SH-SY5Y (cell line): Measurements from ENCODE around the gene MARCHF7.

ENCODE experiments used
- GATA2 ChIP-seq: IDR thresholded peaks from 2 replicates; pipeline ENCODE4 v1.6.1; 2011; ENCODE audit warnings: mild to moderate bottlenecking, low read depth, low read length
- GATA3 ChIP-seq: IDR thresholded peaks from 2 replicates; pipeline ENCODE4 v1.6.1; 2011; ENCODE audit warnings: low read depth, mild to moderate bottlenecking, low read length, moderate library complexity

MARCHF7 gene

GRCh38 chr2:159712143-159712928 lies at the start of gene MARCHF7:
MARCHF7 (plus strand) TSS chr2:159712506; CDS start chr2:159729023, 16,517 bp downstream.
- TF ChIP-seq GATA3 (no peak), GATA2 (no peak)

DNA sequence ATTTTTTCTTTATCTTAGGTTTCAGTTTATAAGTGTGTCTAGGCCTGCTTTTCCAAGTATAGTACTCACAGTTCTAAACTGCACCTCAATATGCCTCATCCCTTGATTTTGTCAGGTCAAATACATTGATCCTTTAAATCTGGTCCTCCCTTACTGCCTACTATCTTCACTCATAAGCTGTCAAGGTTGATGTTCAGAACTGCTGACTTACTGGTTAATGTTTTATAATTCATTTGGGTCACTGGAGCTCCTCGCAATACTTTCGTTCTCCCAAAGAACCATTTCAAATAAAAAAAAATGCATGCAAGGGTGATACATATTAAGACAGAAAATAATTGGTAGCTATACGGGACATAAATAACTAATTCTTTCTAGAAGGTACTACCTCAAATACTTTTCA lies 41.3 kb upstream of the MARCHF7 start:
- TF ChIP-seq GATA2: no peak
- no peak for TF ChIP-seq GATA3

DNA sequence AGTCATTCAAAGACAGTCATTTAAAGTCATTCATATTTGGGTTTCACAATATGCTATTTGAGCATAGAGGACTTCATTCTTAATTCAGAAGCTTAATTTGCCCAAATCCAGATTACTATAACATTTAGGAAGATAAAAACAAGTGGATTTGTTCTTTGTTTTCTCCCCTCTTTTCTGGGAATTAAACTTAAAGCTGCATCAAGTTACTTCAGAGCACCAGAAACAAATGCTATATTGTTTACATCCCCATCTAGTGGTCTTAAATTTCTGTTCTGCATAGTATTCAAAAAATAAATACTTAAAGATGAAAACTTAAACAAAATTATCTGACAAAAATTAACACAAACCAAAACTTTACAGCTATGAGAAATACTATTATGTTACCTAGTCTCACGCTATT lies 34.7 kb upstream of the MARCHF7 start:
- TF ChIP-seq GATA3: no peak

- TF ChIP-seq GATA2 (no peak), GATA3 (no peak)
These were observed 31.6 kb upstream of the MARCHF7 start for GRCh38 chr2:159680692-159681091.

DNA sequence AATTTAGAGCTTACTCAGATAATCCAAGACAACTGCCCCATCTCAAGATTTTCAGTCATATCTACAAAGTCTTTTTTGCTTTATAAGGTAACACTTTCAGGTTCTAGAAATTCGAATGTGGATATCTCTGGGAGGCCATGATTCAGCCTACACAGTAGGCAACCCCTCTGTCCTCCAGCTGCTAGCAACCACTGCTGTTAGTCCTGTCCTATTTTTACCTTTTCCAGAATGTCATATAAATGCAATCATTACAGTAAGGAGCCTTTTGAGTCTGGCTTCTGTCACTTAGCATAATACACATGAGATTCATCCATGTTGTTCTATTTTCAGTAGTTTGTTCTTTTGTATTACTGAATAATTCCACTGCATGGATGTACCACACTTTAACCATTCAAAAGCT lies 28.5 kb upstream of the MARCHF7 start:
- no peak for TF ChIP-seq GATA2
- TF ChIP-seq GATA3: no peak

- TF ChIP-seq GATA3: no peak
- TF ChIP-seq GATA2: no peak
These were observed 27.5 kb upstream of the MARCHF7 start for GRCh38 chr2:159684796-159685195.

DNA sequence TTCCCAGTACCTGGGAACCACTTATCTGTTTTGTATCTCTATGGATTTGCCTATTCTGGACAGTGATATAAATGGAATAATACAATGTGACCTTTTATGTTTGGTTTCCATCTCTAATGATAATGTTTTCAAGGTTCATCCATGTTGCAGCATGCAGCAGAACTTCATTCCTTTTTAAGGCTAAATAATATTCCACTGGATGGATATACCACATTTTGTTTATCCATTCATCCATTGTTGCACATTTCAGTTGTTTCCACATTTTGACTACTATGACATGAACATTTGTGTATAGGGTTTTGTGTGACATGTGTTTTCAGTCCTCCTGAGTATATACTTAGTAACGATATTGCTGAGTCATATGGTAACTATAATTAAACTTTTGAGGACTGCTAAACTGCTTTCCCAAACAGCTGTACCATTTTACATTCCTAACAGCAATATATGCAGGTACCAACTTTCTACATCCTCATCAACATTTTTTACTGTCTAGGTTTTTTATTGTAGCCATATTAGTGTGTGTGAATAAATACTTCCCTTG lies 17.7 kb upstream of the MARCHF7 start:
- no peak for TF ChIP-seq GATA2
- TF ChIP-seq GATA3: no peak

DNA sequence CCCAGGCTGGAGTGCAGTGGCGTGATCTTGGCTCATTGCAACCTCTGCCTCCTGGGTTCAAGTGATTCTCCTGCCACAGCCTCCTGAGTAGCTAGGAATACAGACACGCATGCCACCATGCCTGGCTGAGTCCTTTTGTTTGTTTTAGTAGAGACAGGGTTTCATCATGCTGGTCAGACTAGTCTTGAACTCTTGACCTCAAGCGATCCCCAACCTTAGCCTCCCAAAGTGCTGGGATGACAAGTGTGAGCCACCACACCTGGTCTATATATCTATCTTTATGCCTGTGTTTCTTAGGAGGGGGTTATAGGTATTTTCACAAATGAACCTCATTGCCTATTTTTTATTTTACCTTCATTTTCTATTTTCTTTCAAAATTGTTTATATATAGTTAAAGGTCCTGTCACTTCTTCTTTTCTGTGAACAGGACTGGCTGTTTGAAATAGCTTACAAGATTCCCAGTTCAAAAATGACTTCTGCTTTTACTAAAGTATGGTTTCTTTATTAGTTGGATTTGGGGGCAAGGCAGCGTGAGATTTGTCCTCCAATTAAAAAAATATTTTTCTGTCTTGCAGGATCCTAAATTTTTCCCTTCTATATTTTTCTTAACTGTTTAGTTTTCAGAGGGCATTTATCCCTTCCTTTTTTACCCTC lies 16.4 kb upstream of the MARCHF7 start:
- no peak for TF ChIP-seq GATA3
- no peak for TF ChIP-seq GATA2

GRCh38 chr2:159703491-159703890 lies 8.8 kb upstream of the MARCHF7 start:
- no peak for TF ChIP-seq GATA3
- TF ChIP-seq GATA2: no peak

DNA sequence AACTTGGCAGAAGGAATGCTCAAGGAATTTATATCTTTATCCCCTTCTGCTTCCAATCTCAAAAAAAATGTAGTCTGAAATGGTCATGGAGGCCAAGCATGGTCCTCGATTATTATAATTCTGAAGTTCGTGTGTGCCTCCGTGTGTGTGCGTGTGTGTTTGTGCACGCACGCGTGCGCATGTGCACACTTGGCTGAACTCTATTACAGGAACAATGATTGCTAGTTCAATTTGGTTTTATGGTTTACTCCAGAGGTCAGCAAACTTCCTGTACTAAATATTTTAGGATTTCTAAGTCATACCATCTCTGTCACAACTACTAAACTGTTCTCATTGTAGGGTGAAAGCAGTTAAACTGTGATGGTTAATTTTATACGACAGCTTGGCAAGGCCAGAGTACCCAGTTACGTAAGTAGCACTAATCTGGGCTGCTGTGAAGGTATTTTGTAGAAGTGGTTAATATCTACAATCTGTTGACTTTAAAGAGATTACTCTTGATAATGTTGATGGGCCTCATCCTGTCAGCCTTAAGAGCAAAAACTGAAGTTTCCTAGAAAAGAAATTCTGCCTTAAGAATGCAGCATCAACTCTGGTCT lies 5.8 kb upstream of the MARCHF7 start:
- no peak for TF ChIP-seq GATA3
- TF ChIP-seq GATA2: no peak

DNA sequence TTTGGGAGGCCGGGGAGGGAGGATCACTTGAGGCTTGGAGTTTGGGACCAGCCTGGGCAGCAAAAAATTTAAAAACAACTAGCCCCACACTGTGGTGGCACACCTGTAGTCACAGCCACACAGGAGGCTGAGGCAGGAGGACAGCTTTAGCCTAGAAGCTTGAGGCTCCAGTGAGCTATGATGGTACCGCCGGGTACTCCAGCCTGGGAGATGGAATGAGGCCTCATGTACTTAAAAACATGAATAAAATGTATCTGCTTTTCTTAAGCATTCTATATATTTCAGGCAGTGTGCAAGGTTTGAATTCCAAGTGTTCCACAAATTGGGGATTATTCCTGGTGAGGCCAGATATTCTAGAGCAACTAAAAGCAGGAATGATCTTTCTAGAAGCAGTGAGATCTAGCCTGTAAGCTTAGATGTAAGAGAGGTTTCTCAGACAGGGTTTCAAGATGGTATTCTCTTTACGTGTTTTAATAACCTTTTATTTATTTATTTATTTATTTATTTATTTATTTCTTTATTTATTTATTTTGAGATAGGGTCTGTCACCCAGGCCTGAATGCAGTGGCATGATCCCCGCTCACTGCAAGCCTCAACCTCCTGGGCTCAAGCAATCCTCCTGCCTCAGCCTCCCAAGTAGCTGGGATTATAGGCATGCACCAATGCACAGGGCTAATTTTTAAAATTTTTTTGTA lies 4.1 kb upstream of the MARCHF7 start:
- no peak for TF ChIP-seq GATA3
- no peak for TF ChIP-seq GATA2

- TF ChIP-seq GATA2: no peak
- no peak for TF ChIP-seq GATA3
These were observed 1.6 kb upstream of the MARCHF7 start for GRCh38 chr2:159710601-159711180.

GRCh38 chr2:159711562-159712142 lies 654 bp upstream of the MARCHF7 start:
- TF ChIP-seq GATA3 (no peak), GATA2 (no peak)

- TF ChIP-seq GATA3: no peak
- no peak for TF ChIP-seq GATA2
These were observed 669 bp downstream of the MARCHF7 start for GRCh38 chr2:159712929-159713420.
